Measurements from ENCODE around the gene ITPRIPL2. TPM values are rescaled to one million over a fixed set of nuclear protein-coding genes. Genes with fewer than 3 reads are reported as not detected.

ITPRIPL2 gene
- total and polyA plus RNA-seq, 2 of the 13 experiments (the other 11 are each of a cell fraction or from before 2014, with no cell fraction given) = 5.9 to 12.6 TPM

DNA sequence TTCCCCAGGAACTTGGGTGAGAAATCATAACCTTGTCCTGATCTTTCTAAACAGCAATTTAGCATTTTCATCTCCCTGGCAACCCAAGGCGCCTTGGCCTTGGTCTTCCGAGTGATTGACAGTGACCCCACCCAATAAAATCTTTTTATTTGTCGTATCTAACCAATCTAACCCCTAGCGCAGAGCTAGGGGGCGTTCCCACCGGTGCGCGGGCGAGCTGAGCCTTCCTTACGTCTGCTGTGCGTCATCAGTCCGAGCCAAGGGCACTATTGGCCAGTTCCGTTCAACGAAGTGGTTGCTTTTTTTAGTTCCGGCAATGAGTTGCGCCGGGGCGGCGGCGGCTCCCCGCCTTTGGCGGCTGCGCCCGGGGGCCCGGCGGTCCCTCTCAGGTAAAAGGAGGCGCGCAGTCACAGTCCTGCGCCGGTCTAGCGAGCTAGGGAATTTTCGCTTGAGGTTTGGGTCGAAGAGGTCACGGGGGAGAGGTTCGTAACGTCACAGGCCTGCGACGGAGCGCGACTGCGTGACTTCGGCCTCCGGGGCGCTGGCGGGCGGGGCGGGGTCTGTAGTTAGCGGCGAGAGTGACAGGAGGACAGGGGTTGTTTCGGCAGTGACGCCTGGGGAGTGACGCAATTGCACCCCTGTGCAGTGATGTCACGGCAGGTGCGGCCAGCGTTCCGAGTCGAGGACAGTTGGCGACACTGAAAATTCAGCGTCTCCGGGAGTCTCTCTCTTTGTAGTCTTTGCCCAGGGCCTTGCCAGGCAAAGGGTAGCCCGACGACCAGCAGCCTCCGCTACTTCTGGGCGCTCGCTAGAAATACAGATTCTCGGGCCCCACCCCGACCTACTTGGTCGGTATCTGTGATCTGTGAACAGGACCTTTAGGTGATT, 46.2 kb upstream of the ITPRIPL2 start, which contains the start of gene COQ7 (continued):
- TF ChIP-seq, protein P1, sequence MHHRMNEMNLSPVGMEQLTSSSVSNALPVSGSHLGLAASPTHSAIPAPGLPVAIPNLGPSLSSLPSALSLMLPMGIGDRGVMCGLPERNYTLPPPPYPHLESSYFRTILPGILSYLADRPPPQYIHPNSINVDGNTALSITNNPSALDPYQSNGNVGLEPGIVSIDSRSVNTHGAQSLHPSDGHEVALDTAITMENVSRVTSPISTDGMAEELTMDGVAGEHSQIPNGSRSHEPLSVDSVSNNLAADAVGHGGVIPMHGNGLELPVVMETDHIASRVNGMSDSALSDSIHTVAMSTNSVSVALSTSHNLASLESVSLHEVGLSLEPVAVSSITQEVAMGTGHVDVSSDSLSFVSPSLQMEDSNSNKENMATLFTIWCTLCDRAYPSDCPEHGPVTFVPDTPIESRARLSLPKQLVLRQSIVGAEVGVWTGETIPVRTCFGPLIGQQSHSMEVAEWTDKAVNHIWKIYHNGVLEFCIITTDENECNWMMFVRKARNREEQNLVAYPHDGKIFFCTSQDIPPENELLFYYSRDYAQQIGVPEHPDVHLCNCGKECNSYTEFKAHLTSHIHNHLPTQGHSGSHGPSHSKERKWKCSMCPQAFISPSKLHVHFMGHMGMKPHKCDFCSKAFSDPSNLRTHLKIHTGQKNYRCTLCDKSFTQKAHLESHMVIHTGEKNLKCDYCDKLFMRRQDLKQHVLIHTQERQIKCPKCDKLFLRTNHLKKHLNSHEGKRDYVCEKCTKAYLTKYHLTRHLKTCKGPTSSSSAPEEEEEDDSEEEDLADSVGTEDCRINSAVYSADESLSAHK (CRISPR knock-in tag; IDR thresholded peaks at IDR 0.05; ENCODE audit: borderline replicate concordance) = no peak; the same call in 1 of the 2 replicates
- TF ChIP-seq PLRG1 (conservative IDR thresholded peaks at IDR 0.05) = no peak
- no peak for TF ChIP-seq NFATC3 (CRISPR knock-in tag; IDR thresholded peaks at IDR 0.05)
- TF ChIP-seq NFE2L2 (IDR thresholded peaks at IDR 0.05; ENCODE audit: low read length) = no peak
- TF ChIP-seq RFXAP (CRISPR knock-in tag; IDR thresholded peaks at IDR 0.05; ENCODE audit: borderline replicate concordance) = peak; percentile 95
- TF ChIP-seq ZNF775 (CRISPR knock-in tag; IDR thresholded peaks at IDR 0.05; ENCODE audit: borderline replicate concordance) = no peak
- no peak for TF ChIP-seq ZNF674 (CRISPR knock-in tag; IDR thresholded peaks at IDR 0.05; ENCODE audit: low read depth)
- no peak; the same call in 1 of the 2 replicates for TF ChIP-seq ZNF773 (CRISPR knock-in tag; IDR thresholded peaks at IDR 0.05; ENCODE audit: borderline replicate concordance)
- TF ChIP-seq ZNF264 (CRISPR knock-in tag; IDR thresholded peaks at IDR 0.05) = peak; percentile 62; the same call in 1 of the 2 replicates
- TF ChIP-seq PHF20 (CRISPR knock-in tag; IDR thresholded peaks at IDR 0.05) = peak; percentile 99
- peak; percentile 84; the same call in 1 of the 2 replicates for TF ChIP-seq HIVEP1 (CRISPR knock-in tag; IDR thresholded peaks at IDR 0.05)
- TF ChIP-seq PITX1 (CRISPR knock-in tag; IDR thresholded peaks at IDR 0.05) = peak; percentile 56; the same call in 1 of the 2 replicates
- TF ChIP-seq NPAS2 (CRISPR knock-in tag; IDR thresholded peaks at IDR 0.05; ENCODE audit: borderline replicate concordance) = no peak
- TF ChIP-seq SALL1 (CRISPR knock-in tag; IDR thresholded peaks at IDR 0.05) = peak; percentile 56; the same call in 1 of the 2 replicates
- no peak for TF ChIP-seq ZNF10 (CRISPR knock-in tag; IDR thresholded peaks at IDR 0.05; ENCODE audit: borderline replicate concordance, low read depth)
- no peak for TF ChIP-seq ZFP62 (CRISPR knock-in tag; IDR thresholded peaks at IDR 0.05)
- TF ChIP-seq, protein P2, sequence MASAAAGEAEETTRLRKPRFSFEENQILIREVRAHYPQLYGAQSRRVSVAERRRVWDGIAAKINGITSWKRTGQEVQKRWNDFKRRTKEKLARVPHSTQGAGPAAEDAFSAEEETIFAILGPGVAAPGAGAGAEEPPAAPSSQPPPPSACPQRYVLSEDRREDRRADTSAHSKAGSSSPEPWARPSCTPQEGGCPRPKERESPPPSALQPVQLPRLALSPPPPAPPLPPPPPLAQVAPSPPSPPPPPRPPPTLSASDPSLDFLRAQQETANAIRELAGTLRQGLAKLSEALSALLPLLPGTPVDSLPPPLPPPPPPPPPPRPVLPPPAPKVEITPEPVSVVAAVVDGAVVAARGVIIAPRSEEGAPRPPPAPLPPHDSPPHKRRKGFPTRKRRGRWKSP (CRISPR knock-in tag; IDR thresholded peaks at IDR 0.05) = peak; percentile 97
- TF ChIP-seq IRX3 (CRISPR knock-in tag; IDR thresholded peaks at IDR 0.05; ENCODE audit: borderline replicate concordance, low read depth) = peak; percentile 84; the same call in 1 of the 2 replicates
- TF ChIP-seq, protein P3, sequence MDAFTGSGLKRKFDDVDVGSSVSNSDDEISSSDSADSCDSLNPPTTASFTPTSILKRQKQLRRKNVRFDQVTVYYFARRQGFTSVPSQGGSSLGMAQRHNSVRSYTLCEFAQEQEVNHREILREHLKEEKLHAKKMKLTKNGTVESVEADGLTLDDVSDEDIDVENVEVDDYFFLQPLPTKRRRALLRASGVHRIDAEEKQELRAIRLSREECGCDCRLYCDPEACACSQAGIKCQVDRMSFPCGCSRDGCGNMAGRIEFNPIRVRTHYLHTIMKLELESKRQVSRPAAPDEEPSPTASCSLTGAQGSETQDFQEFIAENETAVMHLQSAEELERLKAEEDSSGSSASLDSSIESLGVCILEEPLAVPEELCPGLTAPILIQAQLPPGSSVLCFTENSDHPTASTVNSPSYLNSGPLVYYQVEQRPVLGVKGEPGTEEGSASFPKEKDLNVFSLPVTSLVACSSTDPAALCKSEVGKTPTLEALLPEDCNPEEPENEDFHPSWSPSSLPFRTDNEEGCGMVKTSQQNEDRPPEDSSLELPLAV (CRISPR knock-in tag; conservative IDR thresholded peaks at IDR 0.05; ENCODE audit: low read depth) = no peak
- TF ChIP-seq ZNF432 (CRISPR knock-in tag; IDR thresholded peaks at IDR 0.05; ENCODE audit: borderline replicate concordance) = no peak
- TF ChIP-seq ZNF138 (CRISPR knock-in tag; IDR thresholded peaks at IDR 0.05; ENCODE audit: low read depth) = peak; percentile 96; the same call in 1 of the 2 replicates
- peak; percentile 72 for TF ChIP-seq ISL2 (CRISPR knock-in tag; IDR thresholded peaks at IDR 0.05)
- no peak for TF ChIP-seq ZNF652 (CRISPR knock-in tag; IDR thresholded peaks at IDR 0.05; ENCODE audit: borderline replicate concordance, low read depth)

Measured in HepG2 (cell line).